Loucy (cell line): ENCODE results near the gene PJA2.

Source experiments
- CTCF ChIP-seq: fragments of 200-600 bp; sonication (generic); conservative IDR thresholded peaks from 2 replicates; pipeline ENCODE4 v1.5.1; 2014; ENCODE audit warnings: mild to moderate bottlenecking, antibody characterized with exemption, low read length
- EZH2phosphoT487 ChIP-seq: fragments of 200-600 bp; IDR thresholded peaks from 2 replicates; pipeline ENCODE4 v1.6.1; 2018; ENCODE audit warnings: antibody characterized with exemption, mild to moderate bottlenecking, moderate library complexity, borderline replicate concordance

GRCh38 chr5:109412981-109413402 lies 3.2 kb upstream of the PJA2 start:
- TF ChIP-seq CTCF = no peak
- TF ChIP-seq EZH2phosphoT487 = no peak
